Fibroblast of peridontal ligament (primary cell): ENCODE data around the gene GALNT3.

Experiments
- DNase-seq: peaks from one replicate; pipeline ENCODE4 v3.0.0-alpha.2; 2010; ENCODE audit errors: extremely low read depth

GALNT3 gene

GRCh38 chr2:165793779-165794535 lies at the start of gene GALNT3:
Gene GALNT3 (minus strand): TSS chr2:165794247. CDS start chr2:165770700, 23,547 bp downstream.
- no peak for DNase-seq

- DNase-seq, result no peak
Measured at GRCh38 chr2:165843351-165843750, 49.3 kb upstream of the GALNT3 start.

- no peak for DNase-seq
Measured at GRCh38 chr2:165840333-165840958, 46.4 kb upstream of the GALNT3 start.

- DNase-seq, result peak; percentile 20
Measured at GRCh38 chr2:165839610-165840009, 45.6 kb upstream of the GALNT3 start.

- no peak for DNase-seq
Measured at GRCh38 chr2:165837122-165837521, 43.1 kb upstream of the GALNT3 start.

- no peak for DNase-seq
Measured at GRCh38 chr2:165835363-165835762, 41.3 kb upstream of the GALNT3 start.

- DNase-seq, result peak; percentile 70
Measured at GRCh38 chr2:165833156-165833555, 39.1 kb upstream of the GALNT3 start.

GRCh38 chr2:165827921-165828276 lies 33.9 kb upstream of the GALNT3 start:
- peak; percentile 50 for DNase-seq

- DNase-seq, result no peak
Measured at GRCh38 chr2:165827016-165827920, 33.2 kb upstream of the GALNT3 start.

- DNase-seq, result peak; percentile 56
Measured at GRCh38 chr2:165825041-165825440, 31.0 kb upstream of the GALNT3 start.

GRCh38 chr2:165820296-165820695 lies 26.2 kb upstream of the GALNT3 start:
- DNase-seq, result no peak

GRCh38 chr2:165818920-165819319 lies 24.9 kb upstream of the GALNT3 start:
- no peak for DNase-seq

GRCh38 chr2:165815299-165816141 lies 21.5 kb upstream of the GALNT3 start:
- DNase-seq, result no peak

GRCh38 chr2:165814473-165814872 lies 20.4 kb upstream of the GALNT3 start:
- DNase-seq, result no peak

- DNase-seq, result no peak
Measured at GRCh38 chr2:165811592-165812370, 17.7 kb upstream of the GALNT3 start.

GRCh38 chr2:165810418-165810817 lies 16.4 kb upstream of the GALNT3 start:
- DNase-seq, result no peak

- DNase-seq, result no peak
Measured at GRCh38 chr2:165804719-165805118, 10.7 kb upstream of the GALNT3 start.

- peak; percentile 25 for DNase-seq
Measured at GRCh38 chr2:165803123-165803760, 9.2 kb upstream of the GALNT3 start.

- DNase-seq, result no peak
Measured at GRCh38 chr2:165801176-165801575, 7.1 kb upstream of the GALNT3 start.

- DNase-seq, result no peak
Measured at GRCh38 chr2:165796819-165797530, 2.9 kb upstream of the GALNT3 start.
